Stimulated activated naive B cell treated with anti-CD40 and anti-IgM and Interleukin-4, amounts not matched to agents 10 μg/mL and 1 μg/mL and 100 μg/mL, for 72 hours (primary cell): Measurements from ENCODE around the gene MOGAT2.

Source experiments
- ATAC-seq, 2 donors: fragments of 150-1000 bp; cut with Tn5 transposase; replicated peaks; 2 replicates each; pipeline ENCODE4 v1.10.0; 2021; ENCODE audit warnings: moderate library complexity in 1 of 2
- DNase-seq: peaks from one replicate; pipeline ENCODE4 v3.0.0; 2021
- H3K27ac Mint-ChIP-seq: one replicate; pipeline ENCODE4 v1.8.0; 2022; ENCODE audit warnings: mild to moderate bottlenecking, mixed read lengths
- H3K27me3 Mint-ChIP-seq, 2 donors: one replicate each; pipeline ENCODE4 v1.8.0; 2022; ENCODE audit warnings: mixed read lengths in 2 of 2
- H3K36me3 Mint-ChIP-seq, 2 donors: one replicate each; pipeline ENCODE4 v1.8.0; 2022; ENCODE audit warnings: mixed read lengths in 2 of 2, mild to moderate bottlenecking in 1 of 2
- H3K4me1 Mint-ChIP-seq, 2 donors: one replicate each; pipeline ENCODE4 v1.8.0; 2022; ENCODE audit warnings: mixed read lengths in 2 of 2, mild to moderate bottlenecking in 1 of 2
- H3K4me3 Mint-ChIP-seq, 2 donors: one replicate each; pipeline ENCODE4 v1.8.0; 2022; ENCODE audit warnings: mild to moderate bottlenecking in 2 of 2, mixed read lengths in 2 of 2, moderate library complexity in 1 of 2
- H3K9me3 Mint-ChIP-seq, 2 donors: one replicate each; pipeline ENCODE4 v1.8.0; 2022; ENCODE audit warnings: mixed read lengths in 2 of 2, mild to moderate bottlenecking in 1 of 2

MOGAT2 gene

DNA sequence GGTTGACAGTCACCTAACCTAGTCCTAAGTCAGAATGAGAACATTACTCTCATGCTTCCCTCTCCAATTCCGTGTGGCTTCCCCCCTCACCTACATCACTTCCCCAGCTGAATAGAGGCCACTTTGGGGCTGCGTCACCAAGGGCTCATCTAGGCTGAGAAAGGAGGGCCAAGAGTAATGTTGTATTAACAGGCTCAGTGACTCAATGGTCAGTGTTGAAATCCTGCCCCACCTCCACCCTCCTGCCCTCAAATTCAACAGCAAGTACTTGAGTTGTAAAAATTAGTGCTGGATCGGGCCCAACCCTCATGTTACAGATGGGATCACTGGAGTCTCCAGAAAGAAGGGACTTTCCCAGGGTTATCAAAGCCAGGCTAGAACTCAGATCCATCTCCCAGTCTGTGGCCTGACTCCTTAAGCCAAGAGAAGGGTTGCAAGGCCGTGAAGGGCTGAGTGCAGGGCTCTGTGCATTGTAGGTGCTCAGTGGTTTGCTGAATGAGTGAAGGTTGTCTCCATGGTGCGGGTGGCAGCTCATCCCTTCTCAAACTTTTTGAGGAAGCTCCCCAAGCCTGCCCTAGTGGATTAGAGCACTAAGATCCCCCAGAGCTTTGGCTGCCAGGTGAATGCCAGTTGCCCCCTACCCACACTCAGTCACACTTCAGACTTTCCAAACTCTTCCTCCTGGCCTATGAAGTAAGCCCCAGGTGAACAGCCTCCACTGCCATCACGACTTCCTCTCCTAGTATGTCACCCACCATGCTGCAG is 54.2 kb downstream of the MOGAT2 start:
- ATAC-seq (no peak), DNase-seq (no peak)
- Mint-ChIP-seq H3K36me3 (peaks cover 17 to 31% of the 10 kb centered on the region in 2 donors), H3K4me3 (no peak overlapping the region), H3K27ac (peak overlapping the region; percentile 95), H3K4me1 (peaks cover 61 to 89% of the 10 kb centered on the region in 2 donors), H3K9me3 (peaks cover 2 to 3% of the 10 kb centered on the region in 2 donors), H3K27me3 (no peaks in the 10 kb centered on the region)

DNA sequence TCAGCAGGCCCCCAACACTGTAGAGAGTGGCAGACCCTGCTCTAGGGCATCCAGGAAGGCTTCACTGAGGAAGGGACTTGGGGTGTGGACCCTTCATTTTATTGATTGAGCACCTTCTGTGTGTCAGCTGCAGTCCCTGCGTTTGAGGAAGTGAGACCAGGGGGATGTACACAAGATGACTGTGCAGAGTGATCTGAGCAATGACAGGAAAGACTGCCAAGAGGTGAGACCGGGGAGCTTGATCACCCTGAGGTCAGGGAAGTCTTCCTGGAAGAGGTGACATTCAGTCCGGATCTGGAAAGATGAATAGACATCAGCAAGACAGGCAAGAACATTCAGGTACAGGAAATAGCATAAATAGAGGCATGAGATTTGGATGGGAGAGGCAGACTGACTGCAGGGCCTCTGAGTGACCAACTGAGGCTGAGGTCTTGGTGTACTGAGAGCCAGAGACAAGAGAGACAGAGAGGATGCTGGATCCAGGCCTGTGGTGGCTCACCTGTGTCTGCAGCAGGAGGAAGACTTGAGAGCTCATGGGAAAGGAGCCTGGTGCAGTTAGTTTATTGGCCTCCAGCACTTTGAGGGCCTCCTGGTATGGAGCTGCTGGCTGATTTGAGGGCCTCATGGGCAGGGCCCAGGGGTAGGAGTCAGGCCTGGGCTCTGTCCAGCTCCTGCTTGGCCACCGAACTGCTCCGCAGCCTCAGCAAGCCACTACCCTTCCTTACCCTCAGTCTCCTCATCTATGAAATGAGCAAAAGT is 56.1 kb downstream of the MOGAT2 start:
- Mint-ChIP-seq H3K27me3 (no peaks in the 10 kb centered on the region), H3K36me3 (peaks cover 20 to 43% of the 10 kb centered on the region in 2 donors), H3K27ac (peak overlapping the region; percentile 95), H3K4me1 (peaks cover 67 to 94% of the 10 kb centered on the region in 2 donors), H3K9me3 (peaks cover 2 to 3% of the 10 kb centered on the region in 2 donors), H3K4me3 (peak overlapping the region in 1 of 2 donors; percentile 45)
- ATAC-seq, result peak; percentile 90 to 92
- DNase-seq, result peak; percentile 75

GRCh38 chr11:75775056-75775455 is 57.4 kb downstream of the MOGAT2 start:
- peaks cover 63 to 89% of the 10 kb centered on the region in 2 donors for H3K4me1 Mint-ChIP-seq
- peaks cover 23 to 48% of the 10 kb centered on the region in 2 donors for H3K36me3 Mint-ChIP-seq
- H3K27me3 Mint-ChIP-seq, result no peaks in the 10 kb centered on the region
- peak overlapping the region; percentile 11 for H3K27ac Mint-ChIP-seq
- DNase-seq (no peak), ATAC-seq (no peak)
- H3K4me3 Mint-ChIP-seq, result no peak overlapping the region
- H3K9me3 Mint-ChIP-seq, result peaks cover 2 to 3% of the 10 kb centered on the region in 2 donors

DNA sequence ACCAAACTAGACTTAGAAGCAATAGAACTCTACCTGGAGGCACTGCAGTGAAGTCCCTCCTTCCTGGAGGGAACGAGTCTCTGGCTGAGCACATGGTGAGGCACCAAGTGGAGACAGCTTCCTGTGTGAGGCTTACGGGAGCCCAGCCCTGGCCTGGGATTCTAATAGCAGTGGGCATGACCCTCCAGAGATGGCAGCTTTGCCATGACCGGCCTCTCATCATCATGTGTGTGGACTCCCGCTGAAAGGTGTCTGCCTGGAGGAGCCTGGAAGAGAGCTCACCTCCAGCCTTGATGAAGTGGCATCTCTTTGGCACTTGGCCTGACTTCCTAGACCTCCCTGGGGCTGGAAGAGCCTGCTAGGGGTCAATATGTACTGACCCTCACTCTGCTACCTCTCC is 58.9 kb downstream of the MOGAT2 start:
- Mint-ChIP-seq H3K9me3 (peaks cover 2 to 3% of the 10 kb centered on the region in 2 donors), H3K4me3 (no peak overlapping the region), H3K27ac (no peak overlapping the region), H3K36me3 (peaks cover 27 to 53% of the 10 kb centered on the region in 2 donors), H3K27me3 (no peaks in the 10 kb centered on the region), H3K4me1 (peaks cover 49 to 77% of the 10 kb centered on the region in 2 donors)
- no peak for DNase-seq
- ATAC-seq, result no peak

GRCh38 chr11:75777461-75778110 is 59.9 kb downstream of the MOGAT2 start:
- ATAC-seq (no peak), DNase-seq (no peak)
- Mint-ChIP-seq H3K4me3 (no peak overlapping the region), H3K36me3 (peaks cover 27 to 52% of the 10 kb centered on the region in 2 donors), H3K27me3 (no peaks in the 10 kb centered on the region), H3K4me1 (peaks cover 40 to 66% of the 10 kb centered on the region in 2 donors), H3K27ac (peak overlapping the region; percentile 42), H3K9me3 (peaks cover 2 to 3% of the 10 kb centered on the region in 2 donors)

DNA sequence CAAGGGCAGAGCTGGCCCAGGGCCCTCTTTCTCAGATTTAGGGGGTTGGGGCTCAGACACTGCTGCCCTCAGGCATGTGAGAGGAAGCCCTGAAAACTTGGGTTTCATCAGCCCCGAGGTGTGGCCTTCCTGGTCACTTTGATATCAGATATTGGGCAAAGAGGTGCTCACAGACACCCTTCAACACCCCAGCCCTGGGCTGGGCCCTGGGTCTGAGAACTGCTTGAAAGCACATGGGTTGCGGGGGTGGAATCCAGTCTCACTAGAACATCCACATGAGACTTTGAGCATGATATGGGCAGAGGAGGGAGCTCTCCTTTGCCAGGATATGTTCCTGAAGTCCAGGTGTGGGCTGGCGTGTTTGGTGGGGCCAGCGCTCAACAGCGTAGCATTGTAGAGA is 61.3 kb downstream of the MOGAT2 start:
- no peaks in the 10 kb centered on the region for H3K27me3 Mint-ChIP-seq
- no peak for ATAC-seq

GRCh38 chr11:75779960-75780359 is 62.3 kb downstream of the MOGAT2 start:
- Mint-ChIP-seq H3K4me3 (no peak overlapping the region), H3K4me1 (peaks cover 26 to 43% of the 10 kb centered on the region in 2 donors), H3K27ac (peak overlapping the region; percentile 76), H3K36me3 (peaks cover 28 to 51% of the 10 kb centered on the region in 2 donors), H3K27me3 (no peaks in the 10 kb centered on the region), H3K9me3 (no peaks in the 10 kb centered on the region)
- ATAC-seq (no peak), DNase-seq (no peak)

More for the DNA sequence above, 61.3 kb downstream of the MOGAT2 start:
- H3K27ac Mint-ChIP-seq, result no peak overlapping the region
- no peak for DNase-seq
- H3K9me3 Mint-ChIP-seq, result no peaks in the 10 kb centered on the region
- H3K4me3 Mint-ChIP-seq, result no peak overlapping the region
- H3K36me3 Mint-ChIP-seq, result peaks cover 23 to 46% of the 10 kb centered on the region in 2 donors
- peaks cover 27 to 53% of the 10 kb centered on the region in 2 donors for H3K4me1 Mint-ChIP-seq

DNA sequence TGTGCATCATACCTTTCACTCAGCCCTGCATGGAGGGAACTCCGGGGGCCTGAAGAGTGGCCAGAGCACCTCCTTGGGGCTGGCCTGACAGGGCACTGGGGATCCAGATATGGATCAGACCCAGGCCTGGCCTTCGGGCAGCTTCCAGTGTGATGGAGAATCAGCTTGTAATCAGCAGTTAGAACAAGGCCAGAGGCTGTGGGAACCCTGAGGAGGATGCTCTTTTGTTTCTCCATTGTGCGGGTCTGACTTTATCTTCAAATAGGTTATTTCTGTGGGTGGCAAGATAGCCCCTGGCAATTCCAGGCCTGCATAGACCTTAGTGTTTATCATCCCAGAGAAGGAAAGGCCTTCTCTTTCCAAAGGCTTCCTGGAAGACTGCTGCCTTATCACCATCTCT is 63.2 kb downstream of the MOGAT2 start:
- no peak overlapping the region for H3K4me3 Mint-ChIP-seq
- no peaks in the 10 kb centered on the region for H3K9me3 Mint-ChIP-seq
- H3K27ac Mint-ChIP-seq, result no peak overlapping the region
- H3K4me1 Mint-ChIP-seq, result peaks cover 22 to 33% of the 10 kb centered on the region in 2 donors
- H3K27me3 Mint-ChIP-seq, result no peaks in the 10 kb centered on the region
- no peak for ATAC-seq
- H3K36me3 Mint-ChIP-seq, result peaks cover 31 to 52% of the 10 kb centered on the region in 2 donors
- no peak for DNase-seq

DNA sequence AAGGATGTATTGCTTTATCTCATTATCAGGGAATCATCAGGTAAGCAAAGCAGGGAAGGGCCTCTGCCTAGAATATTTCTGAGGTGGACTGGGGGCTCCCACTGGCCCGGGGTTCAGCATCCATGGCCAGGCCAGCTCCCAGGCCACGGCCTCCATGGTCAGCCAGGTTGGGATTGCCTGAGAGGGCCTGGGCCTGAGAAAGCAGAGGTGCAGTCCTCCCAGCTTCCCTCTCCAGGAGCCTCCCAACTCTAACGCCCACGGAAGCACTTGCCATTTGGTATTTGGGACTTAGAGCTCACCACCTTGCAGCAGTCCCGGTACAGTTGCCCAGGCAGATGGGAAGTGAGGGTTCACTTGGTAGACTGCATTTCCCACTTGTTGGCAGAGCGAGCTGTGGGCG is 63.7 kb downstream of the MOGAT2 start:
- Mint-ChIP-seq H3K27me3 (no peaks in the 10 kb centered on the region), H3K27ac (no peak overlapping the region), H3K4me1 (peaks cover 19 to 29% of the 10 kb centered on the region in 2 donors), H3K36me3 (peaks cover 27 to 52% of the 10 kb centered on the region in 2 donors), H3K4me3 (no peak overlapping the region), H3K9me3 (no peaks in the 10 kb centered on the region)
- DNase-seq, result no peak
- ATAC-seq, result no peak

DNA sequence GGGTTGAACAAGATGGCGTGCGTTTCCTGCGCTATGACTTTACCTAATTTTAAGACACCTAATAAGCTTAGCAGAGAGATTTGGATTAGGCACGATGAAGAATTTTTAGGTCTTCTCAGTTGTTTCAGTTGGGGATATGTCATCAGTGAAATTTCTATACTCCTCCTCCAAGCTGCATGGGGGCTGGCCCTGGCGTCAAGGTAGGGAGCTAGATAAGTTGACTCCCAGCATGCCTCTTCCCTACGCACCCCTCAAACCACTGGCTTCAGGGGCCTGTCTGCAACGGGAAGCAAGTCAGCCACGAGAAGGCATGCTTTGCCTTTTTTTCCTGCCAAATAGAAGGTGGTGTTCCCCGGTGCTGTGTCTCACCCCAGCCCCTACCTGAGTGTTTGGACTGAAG is 64.2 kb downstream of the MOGAT2 start:
- peaks cover 22 to 50% of the 10 kb centered on the region in 2 donors for H3K36me3 Mint-ChIP-seq
- H3K27me3 Mint-ChIP-seq, result no peaks in the 10 kb centered on the region
- no peak overlapping the region for H3K4me3 Mint-ChIP-seq
- no peaks in the 10 kb centered on the region for H3K9me3 Mint-ChIP-seq
- ATAC-seq (no peak), DNase-seq (no peak)
- H3K27ac Mint-ChIP-seq, result no peak overlapping the region
- peaks cover 18 to 24% of the 10 kb centered on the region in 2 donors for H3K4me1 Mint-ChIP-seq
